SU-DHL-6 (cell line): ENCODE data around the gene KCNH6.

Experiments
- H2AFZ ChIP-seq: fragments of 200-600 bp; sonication (generic); 2 replicates; pipeline ENCODE4 v1.6.1; 2014; ENCODE audit warnings: low read depth, mild to moderate bottlenecking, moderate library complexity, mixed read lengths, antibody characterized with exemption, low read length; ENCODE audit not compliant: severe bottlenecking
- H3F3A ChIP-seq: fragments of 200-600 bp; shearing (Covaris generic); 2 replicates; pipeline ENCODE4 v1.6.0; 2016; ENCODE audit warnings: antibody characterized with exemption, mild to moderate bottlenecking; ENCODE audit not compliant: insufficient read depth
- H3K27ac ChIP-seq: fragments of 200-600 bp; sonication (generic); 2 replicates; pipeline ENCODE4 v1.5.1; 2016; ENCODE audit warnings: low read depth, mild to moderate bottlenecking, low read length, moderate library complexity, mixed read lengths
- H3K27me3 ChIP-seq: fragments of 200-600 bp; sonication (generic), shearing (Covaris generic); 2 replicates; pipeline ENCODE4 v1.6.0; 2014; ENCODE audit warnings: mild to moderate bottlenecking, low read length
- H3K36me3 ChIP-seq: fragments of 200-600 bp; sonication (generic); 2 replicates; pipeline ENCODE4 v1.6.1; 2014; ENCODE audit warnings: mild to moderate bottlenecking, low read length, mixed read lengths
- H3K4me2 ChIP-seq: fragments of 300-600, 200-600 bp; shearing (Covaris generic), sonication (generic); 2 replicates; pipeline ENCODE4 v1.6.0; 2014; ENCODE audit warnings: low read length, low read depth, mild to moderate bottlenecking; ENCODE audit not compliant: poor library complexity, severe bottlenecking
- H3K4me3 ChIP-seq: fragments of 200-600 bp; sonication (generic); 2 replicates; pipeline ENCODE4 v1.5.1; 2014; ENCODE audit warnings: antibody characterized with exemption, low read length, mild to moderate bottlenecking, mixed read lengths; ENCODE audit not compliant: insufficient read depth, poor library complexity, severe bottlenecking
- H3K79me2 ChIP-seq: fragments of 200-600 bp; sonication (generic); 2 replicates; pipeline ENCODE4 v1.6.1; 2014; ENCODE audit warnings: mild to moderate bottlenecking, low read length, moderate library complexity; ENCODE audit not compliant: insufficient read depth
- H3K9ac ChIP-seq: fragments of 200-600 bp; sonication (generic); 2 replicates; pipeline ENCODE4 v1.7.0; 2014; ENCODE audit warnings: mild to moderate bottlenecking, low read length
- H3K9me2 ChIP-seq: fragments of 200-600 bp; sonication (generic); replicated peaks from 2 replicates; pipeline ENCODE4 v1.6.1; 2014; ENCODE audit warnings: low read length; ENCODE audit not compliant: insufficient read depth
- H3K9me3 ChIP-seq: fragments of 200-600 bp; sonication (generic); 2 replicates; pipeline ENCODE4 v1.6.1; 2014; ENCODE audit warnings: low read length, mixed read lengths; ENCODE audit not compliant: insufficient read depth
- H4K20me1 ChIP-seq: fragments of 200-600 bp; sonication (generic); 2 replicates; pipeline ENCODE4 v1.6.1; 2014; ENCODE audit warnings: low read depth, mild to moderate bottlenecking, antibody characterized with exemption, low read length, moderate library complexity, mixed read lengths
- CTCF ChIP-seq: fragments of 200-600 bp; sonication (generic); IDR thresholded peaks from one replicate; pipeline ENCODE4 v1.5.1; 2017; ENCODE audit warnings: antibody characterized with exemption, mild to moderate bottlenecking, low read length, moderate library complexity; ENCODE audit not compliant: insufficient read depth, poor library complexity, severe bottlenecking
- EZH2phosphoT487 ChIP-seq: fragments of 200-600 bp; sonication (generic), shearing (Covaris generic); conservative IDR thresholded peaks from 2 replicates; pipeline ENCODE4 v1.6.1; 2018; ENCODE audit warnings: mild to moderate bottlenecking, antibody characterized with exemption, low read length, moderate library complexity, mixed read lengths

The KCNH6 gene

DNA sequence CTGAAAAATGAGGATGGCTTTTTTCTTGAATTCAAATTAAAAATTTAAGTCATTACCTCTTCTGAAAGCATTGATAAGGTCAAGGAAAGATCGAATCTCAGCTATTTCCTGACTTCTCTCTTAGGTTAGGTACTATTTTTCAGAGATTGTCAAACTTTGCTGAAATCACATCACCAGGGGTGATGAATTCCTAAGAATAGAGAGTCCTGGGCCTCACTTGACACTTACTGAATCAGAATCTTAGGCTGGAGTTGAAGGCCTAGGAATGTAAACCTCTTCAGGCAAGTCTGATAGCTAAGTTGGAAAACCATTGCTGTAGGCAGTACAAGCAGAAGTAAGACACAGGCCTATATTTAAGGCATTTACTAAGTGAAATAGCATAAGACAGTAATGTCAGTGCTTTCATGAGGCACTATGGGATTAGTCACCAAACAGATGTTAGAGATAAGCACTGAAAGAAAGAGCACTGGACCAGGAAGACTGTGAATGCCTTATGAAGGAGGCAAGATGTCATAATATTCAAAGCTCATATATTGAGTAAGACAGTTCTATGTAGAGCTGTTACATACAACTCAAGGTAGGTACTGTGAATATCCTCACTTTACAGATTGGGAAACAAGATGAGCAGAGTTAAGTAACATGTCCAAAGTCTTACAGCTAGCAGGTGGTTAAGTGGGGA is 48.6 kb downstream of the KCNH6 start:
- H3K9me2 ChIP-seq = no peaks in the 10 kb centered on the region
- no peak for TF ChIP-seq EZH2phosphoT487
- no peak for TF ChIP-seq CTCF
- H4K20me1 ChIP-seq = peaks cover 7% of the 10 kb centered on the region
- H2AFZ ChIP-seq = no peak overlapping the region
- no peak overlapping the region for H3K4me3 ChIP-seq
- no peaks in the 10 kb centered on the region for H3F3A ChIP-seq
- H3K36me3 ChIP-seq = no peaks in the 10 kb centered on the region
- no peak overlapping the region for H3K9ac ChIP-seq
- peaks cover 69% of the 10 kb centered on the region for H3K79me2 ChIP-seq
- no peaks in the 10 kb centered on the region for H3K27me3 ChIP-seq
- H3K9me3 ChIP-seq = no peaks in the 10 kb centered on the region
- H3K27ac ChIP-seq = no peak overlapping the region
- H3K4me2 ChIP-seq = no peak overlapping the region

- no peaks in the 10 kb centered on the region for H3K9me2 ChIP-seq
- peaks cover 62% of the 10 kb centered on the region for H3K79me2 ChIP-seq
- no peak overlapping the region for H2AFZ ChIP-seq
- H3F3A ChIP-seq = no peaks in the 10 kb centered on the region
- H3K27me3 ChIP-seq = no peaks in the 10 kb centered on the region
- no peak overlapping the region for H3K4me2 ChIP-seq
- no peak overlapping the region for H3K9ac ChIP-seq
- no peak overlapping the region for H3K27ac ChIP-seq
- no peaks in the 10 kb centered on the region for H3K9me3 ChIP-seq
- H3K36me3 ChIP-seq = no peaks in the 10 kb centered on the region
- no peak overlapping the region for H3K4me3 ChIP-seq
- H4K20me1 ChIP-seq = no peaks in the 10 kb centered on the region; the same call in 1 of the 2 replicates
- TF ChIP-seq CTCF = no peak
- TF ChIP-seq EZH2phosphoT487 = no peak
Measured at GRCh38 chr17:63573634-63574033, 50.5 kb downstream of the KCNH6 start.

DNA sequence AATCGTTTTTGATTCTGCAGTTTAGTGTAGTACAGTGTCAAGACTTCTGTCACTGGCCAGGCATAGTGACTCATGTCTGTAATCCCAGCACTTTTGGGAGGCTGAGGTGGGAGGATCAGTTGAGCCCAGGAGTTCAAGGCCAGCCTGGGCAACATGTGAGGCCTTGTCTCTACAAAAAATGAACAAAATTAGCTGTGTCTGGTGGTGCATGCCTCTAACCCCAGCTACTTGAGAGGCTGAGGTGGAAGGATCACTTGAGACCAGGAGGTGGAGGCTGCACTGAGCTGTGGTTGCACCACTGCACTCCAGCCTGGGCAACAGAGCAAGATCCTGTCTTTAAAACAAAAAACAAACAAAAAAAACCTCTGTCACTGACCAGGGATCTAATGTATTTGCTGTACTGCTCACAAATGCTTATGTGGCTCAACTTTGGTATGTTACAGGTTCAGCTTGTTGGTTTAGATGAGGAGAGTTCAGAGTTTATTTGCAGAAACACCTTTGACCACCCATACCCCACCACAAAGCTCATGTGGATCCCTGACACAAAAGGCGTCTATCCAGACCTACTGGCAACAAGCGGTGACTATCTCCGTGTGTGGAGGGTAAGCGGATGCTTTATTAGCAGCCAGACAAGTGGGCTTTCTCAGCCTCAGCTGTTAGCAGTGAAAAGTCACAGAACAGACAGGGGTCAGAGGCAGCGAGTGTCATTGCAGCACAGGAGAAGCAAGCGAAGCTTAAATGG is 55.0 kb downstream of the KCNH6 start:
- Histone ChIP-seq H3K9me3 (no peaks in the 10 kb centered on the region), H3K4me3 (no peak overlapping the region), H4K20me1 (no peaks in the 10 kb centered on the region; the same call in 1 of the 2 replicates), H3K4me2 (no peak overlapping the region), H3K79me2 (peaks cover 22% of the 10 kb centered on the region), H3K9me2 (no peaks in the 10 kb centered on the region), H3K36me3 (no peaks in the 10 kb centered on the region), H3K27ac (no peak overlapping the region), H3K27me3 (no peaks in the 10 kb centered on the region), H3F3A (no peaks in the 10 kb centered on the region), H3K9ac (no peak overlapping the region), H2AFZ (no peak overlapping the region)
- no peak for TF ChIP-seq EZH2phosphoT487
- TF ChIP-seq CTCF = no peak
